ENCODE measurements around the gene CAP2.

DNA sequence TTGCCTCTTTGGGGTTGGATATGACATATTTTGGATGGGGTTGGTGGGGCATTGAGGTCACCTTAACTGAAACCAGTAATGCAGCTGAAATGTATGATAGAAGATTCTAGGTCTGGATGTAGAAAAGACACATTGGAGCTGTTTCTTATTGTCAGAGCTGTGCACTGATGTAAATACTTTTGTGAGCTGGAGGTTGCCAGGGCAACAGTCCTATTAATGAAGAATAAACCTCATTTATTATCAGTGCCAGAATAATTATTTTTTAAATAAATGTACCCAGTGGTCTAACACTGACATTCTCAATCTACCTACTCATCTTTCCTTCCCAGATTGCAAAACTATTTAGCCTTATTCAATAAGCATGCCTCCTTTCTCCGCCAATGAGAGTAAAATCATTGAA lies 57.0 kb downstream of the CAP2 start:
- TF ChIP-seq, protein P1, sequence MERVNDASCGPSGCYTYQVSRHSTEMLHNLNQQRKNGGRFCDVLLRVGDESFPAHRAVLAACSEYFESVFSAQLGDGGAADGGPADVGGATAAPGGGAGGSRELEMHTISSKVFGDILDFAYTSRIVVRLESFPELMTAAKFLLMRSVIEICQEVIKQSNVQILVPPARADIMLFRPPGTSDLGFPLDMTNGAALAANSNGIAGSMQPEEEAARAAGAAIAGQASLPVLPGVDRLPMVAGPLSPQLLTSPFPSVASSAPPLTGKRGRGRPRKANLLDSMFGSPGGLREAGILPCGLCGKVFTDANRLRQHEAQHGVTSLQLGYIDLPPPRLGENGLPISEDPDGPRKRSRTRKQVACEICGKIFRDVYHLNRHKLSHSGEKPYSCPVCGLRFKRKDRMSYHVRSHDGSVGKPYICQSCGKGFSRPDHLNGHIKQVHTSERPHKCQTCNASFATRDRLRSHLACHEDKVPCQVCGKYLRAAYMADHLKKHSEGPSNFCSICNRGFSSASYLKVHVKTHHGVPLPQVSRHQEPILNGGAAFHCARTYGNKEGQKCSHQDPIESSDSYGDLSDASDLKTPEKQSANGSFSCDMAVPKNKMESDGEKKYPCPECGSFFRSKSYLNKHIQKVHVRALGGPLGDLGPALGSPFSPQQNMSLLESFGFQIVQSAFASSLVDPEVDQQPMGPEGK (CRISPR knock-in tag; IDR thresholded peaks at IDR 0.05; ENCODE audit: borderline replicate concordance), result no peak
- TF ChIP-seq TCF4 (CRISPR knock-in tag; IDR thresholded peaks at IDR 0.05; ENCODE audit: borderline replicate concordance), result no peak
